ENCODE results near the gene SAMD4B. TPM values are rescaled to one million over a fixed set of nuclear protein-coding genes. Genes with fewer than 3 reads are reported as not detected.

Gene SAMD4B
- total RNA-seq, 1 experiment from 2014 or later, result 164 TPM

DNA sequence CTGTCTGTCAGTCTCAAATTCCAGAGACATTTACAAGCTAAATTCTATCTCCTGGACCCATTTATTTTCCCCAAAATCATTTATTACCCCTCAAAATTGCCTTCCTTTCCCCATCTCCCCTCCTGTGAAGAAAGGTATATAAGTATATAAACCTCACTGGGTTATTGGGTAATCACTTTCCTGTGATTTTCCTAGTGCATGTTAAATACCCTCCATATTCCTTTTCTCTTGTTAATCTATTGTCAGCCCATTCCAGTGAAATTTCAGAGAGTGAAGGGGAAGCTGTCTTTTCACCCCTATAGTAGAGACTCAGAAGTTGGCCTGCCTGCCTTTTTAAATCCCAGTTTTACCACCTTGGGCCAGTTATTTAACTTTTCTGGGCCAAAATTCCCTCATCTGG is 36.1 kb upstream of the SAMD4B start:
- no peaks in the 10 kb centered on the region for H3K9me3 Mint-ChIP-seq
- ChIA-PET CTCF (no interaction called here), POLR2A (no interaction called here)
- H3K36me3 Mint-ChIP-seq, result no peaks in the 10 kb centered on the region
- peaks cover 49% of the 10 kb centered on the region for H3K4me1 Mint-ChIP-seq
- peaks cover 47% of the 10 kb centered on the region for H3K27me3 Mint-ChIP-seq (ENCODE audit: low read depth)
- H3K27ac Mint-ChIP-seq, result no peak overlapping the region
- DNase-seq (ENCODE audit: low spot score) (no peak), ATAC-seq (no peak)
- TF ChIP-seq ETV6 (CRISPR knock-in tag; IDR thresholded peaks at IDR 0.05) (no peak), JAZF1 (CRISPR knock-in tag; IDR thresholded peaks at IDR 0.05) (no peak), FOXK1 (CRISPR knock-in tag; IDR thresholded peaks at IDR 0.05) (no peak), ELF4 (CRISPR knock-in tag; IDR thresholded peaks at IDR 0.05; ENCODE audit: low read depth) (no peak), OVOL2 (CRISPR knock-in tag; IDR thresholded peaks at IDR 0.05; ENCODE audit: borderline replicate concordance) (no peak), ZNF423 (CRISPR knock-in tag; IDR thresholded peaks at IDR 0.05) (no peak), MXD4 (CRISPR knock-in tag; IDR thresholded peaks at IDR 0.05; ENCODE audit: borderline replicate concordance) (no peak), NFYB (CRISPR knock-in tag; conservative IDR thresholded peaks at IDR 0.05; ENCODE audit: low read depth) (no peak)
- TF ChIP-seq, protein P1, sequence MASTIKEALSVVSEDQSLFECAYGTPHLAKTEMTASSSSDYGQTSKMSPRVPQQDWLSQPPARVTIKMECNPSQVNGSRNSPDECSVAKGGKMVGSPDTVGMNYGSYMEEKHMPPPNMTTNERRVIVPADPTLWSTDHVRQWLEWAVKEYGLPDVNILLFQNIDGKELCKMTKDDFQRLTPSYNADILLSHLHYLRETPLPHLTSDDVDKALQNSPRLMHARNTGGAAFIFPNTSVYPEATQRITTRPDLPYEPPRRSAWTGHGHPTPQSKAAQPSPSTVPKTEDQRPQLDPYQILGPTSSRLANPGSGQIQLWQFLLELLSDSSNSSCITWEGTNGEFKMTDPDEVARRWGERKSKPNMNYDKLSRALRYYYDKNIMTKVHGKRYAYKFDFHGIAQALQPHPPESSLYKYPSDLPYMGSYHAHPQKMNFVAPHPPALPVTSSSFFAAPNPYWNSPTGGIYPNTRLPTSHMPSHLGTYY (CRISPR knock-in tag; IDR thresholded peaks at IDR 0.05), result no peak
- TF ChIP-seq, protein P2, sequence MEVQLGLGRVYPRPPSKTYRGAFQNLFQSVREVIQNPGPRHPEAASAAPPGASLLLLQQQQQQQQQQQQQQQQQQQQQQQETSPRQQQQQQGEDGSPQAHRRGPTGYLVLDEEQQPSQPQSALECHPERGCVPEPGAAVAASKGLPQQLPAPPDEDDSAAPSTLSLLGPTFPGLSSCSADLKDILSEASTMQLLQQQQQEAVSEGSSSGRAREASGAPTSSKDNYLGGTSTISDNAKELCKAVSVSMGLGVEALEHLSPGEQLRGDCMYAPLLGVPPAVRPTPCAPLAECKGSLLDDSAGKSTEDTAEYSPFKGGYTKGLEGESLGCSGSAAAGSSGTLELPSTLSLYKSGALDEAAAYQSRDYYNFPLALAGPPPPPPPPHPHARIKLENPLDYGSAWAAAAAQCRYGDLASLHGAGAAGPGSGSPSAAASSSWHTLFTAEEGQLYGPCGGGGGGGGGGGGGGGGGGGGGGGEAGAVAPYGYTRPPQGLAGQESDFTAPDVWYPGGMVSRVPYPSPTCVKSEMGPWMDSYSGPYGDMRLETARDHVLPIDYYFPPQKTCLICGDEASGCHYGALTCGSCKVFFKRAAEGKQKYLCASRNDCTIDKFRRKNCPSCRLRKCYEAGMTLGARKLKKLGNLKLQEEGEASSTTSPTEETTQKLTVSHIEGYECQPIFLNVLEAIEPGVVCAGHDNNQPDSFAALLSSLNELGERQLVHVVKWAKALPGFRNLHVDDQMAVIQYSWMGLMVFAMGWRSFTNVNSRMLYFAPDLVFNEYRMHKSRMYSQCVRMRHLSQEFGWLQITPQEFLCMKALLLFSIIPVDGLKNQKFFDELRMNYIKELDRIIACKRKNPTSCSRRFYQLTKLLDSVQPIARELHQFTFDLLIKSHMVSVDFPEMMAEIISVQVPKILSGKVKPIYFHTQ (CRISPR knock-in tag; IDR thresholded peaks at IDR 0.05), result no peak
- TF ChIP-seq, protein P3, sequence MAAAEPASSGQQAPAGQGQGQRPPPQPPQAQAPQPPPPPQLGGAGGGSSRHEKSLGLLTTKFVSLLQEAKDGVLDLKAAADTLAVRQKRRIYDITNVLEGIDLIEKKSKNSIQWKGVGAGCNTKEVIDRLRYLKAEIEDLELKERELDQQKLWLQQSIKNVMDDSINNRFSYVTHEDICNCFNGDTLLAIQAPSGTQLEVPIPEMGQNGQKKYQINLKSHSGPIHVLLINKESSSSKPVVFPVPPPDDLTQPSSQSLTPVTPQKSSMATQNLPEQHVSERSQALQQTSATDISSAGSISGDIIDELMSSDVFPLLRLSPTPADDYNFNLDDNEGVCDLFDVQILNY (CRISPR knock-in tag; IDR thresholded peaks at IDR 0.05), result no peak
- TF ChIP-seq, protein P4, sequence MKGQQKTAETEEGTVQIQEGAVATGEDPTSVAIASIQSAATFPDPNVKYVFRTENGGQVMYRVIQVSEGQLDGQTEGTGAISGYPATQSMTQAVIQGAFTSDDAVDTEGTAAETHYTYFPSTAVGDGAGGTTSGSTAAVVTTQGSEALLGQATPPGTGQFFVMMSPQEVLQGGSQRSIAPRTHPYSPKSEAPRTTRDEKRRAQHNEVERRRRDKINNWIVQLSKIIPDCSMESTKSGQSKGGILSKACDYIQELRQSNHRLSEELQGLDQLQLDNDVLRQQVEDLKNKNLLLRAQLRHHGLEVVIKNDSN (CRISPR knock-in tag; IDR thresholded peaks at IDR 0.05), result no peak
- TF ChIP-seq, protein P5, sequence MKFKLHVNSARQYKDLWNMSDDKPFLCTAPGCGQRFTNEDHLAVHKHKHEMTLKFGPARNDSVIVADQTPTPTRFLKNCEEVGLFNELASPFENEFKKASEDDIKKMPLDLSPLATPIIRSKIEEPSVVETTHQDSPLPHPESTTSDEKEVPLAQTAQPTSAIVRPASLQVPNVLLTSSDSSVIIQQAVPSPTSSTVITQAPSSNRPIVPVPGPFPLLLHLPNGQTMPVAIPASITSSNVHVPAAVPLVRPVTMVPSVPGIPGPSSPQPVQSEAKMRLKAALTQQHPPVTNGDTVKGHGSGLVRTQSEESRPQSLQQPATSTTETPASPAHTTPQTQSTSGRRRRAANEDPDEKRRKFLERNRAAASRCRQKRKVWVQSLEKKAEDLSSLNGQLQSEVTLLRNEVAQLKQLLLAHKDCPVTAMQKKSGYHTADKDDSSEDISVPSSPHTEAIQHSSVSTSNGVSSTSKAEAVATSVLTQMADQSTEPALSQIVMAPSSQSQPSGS (CRISPR knock-in tag; IDR thresholded peaks at IDR 0.05; ENCODE audit: borderline replicate concordance, low read depth), result no peak
- TF ChIP-seq, protein P6, sequence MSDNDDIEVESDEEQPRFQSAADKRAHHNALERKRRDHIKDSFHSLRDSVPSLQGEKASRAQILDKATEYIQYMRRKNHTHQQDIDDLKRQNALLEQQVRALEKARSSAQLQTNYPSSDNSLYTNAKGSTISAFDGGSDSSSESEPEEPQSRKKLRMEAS (CRISPR knock-in tag; IDR thresholded peaks at IDR 0.05), result no peak
- TF ChIP-seq, protein P7, sequence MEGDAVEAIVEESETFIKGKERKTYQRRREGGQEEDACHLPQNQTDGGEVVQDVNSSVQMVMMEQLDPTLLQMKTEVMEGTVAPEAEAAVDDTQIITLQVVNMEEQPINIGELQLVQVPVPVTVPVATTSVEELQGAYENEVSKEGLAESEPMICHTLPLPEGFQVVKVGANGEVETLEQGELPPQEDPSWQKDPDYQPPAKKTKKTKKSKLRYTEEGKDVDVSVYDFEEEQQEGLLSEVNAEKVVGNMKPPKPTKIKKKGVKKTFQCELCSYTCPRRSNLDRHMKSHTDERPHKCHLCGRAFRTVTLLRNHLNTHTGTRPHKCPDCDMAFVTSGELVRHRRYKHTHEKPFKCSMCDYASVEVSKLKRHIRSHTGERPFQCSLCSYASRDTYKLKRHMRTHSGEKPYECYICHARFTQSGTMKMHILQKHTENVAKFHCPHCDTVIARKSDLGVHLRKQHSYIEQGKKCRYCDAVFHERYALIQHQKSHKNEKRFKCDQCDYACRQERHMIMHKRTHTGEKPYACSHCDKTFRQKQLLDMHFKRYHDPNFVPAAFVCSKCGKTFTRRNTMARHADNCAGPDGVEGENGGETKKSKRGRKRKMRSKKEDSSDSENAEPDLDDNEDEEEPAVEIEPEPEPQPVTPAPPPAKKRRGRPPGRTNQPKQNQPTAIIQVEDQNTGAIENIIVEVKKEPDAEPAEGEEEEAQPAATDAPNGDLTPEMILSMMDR (IDR thresholded peaks at IDR 0.05), result no peak
- H3K4me3 Mint-ChIP-seq, result peak overlapping the region; percentile 9; the same call in 1 of the 2 replicates

Measured in WTC11 (cell line).